Adrenal gland (tissue), 19 donors: ENCODE data around the gene MT1X. TPM values are rescaled to one million over a fixed set of nuclear protein-coding genes. Genes with fewer than 3 reads are reported as not detected.

Source experiments
- DNase-seq, 7 donors: peaks; one replicate each; pipeline ENCODE4 v3.0.0-alpha.2; 2019 to 2020
- H3K27ac ChIP-seq, 5 donors: fragments of 200-600 bp; sonication (generic) in 4 of 5; 1 replicate in 3 of 5; 2 replicates in 2 of 5; pipeline versions ENCODE4 v1.5.1 to v1.8.0; 2016 to 2020; ENCODE audit warnings: mild to moderate bottlenecking in 1 of 5
- H3K27me3 ChIP-seq: fragments of 200-600 bp; 2 replicates; pipeline ENCODE4 v1.8.0; 2021
- H3K36me3 ChIP-seq, 2 donors: fragments of 200-600 bp; replicated peaks in 1 of 2; 1 replicate in 1 of 2; 2 replicates in 1 of 2; pipeline versions ENCODE4 v1.5.1 to v1.8.0; 2018 to 2022
- H3K4me1 ChIP-seq, 2 donors: fragments of 200-600 bp; replicated peaks in 1 of 2; 1 replicate in 1 of 2; 2 replicates in 1 of 2; pipeline versions ENCODE4 v1.5.1 to v1.8.0; 2018 to 2021
- H3K4me3 ChIP-seq, 4 donors: fragments of 200-600 bp; sonication (generic) in 3 of 4; one replicate each; pipeline ENCODE4 v1.5.1; 2016 to 2018
- H3K9me3 ChIP-seq, 3 donors: fragments of 200-600 bp; sonication (generic) in 1 of 3; replicated peaks in 1 of 3; 1 replicate in 2 of 3; 2 replicates in 1 of 3; pipeline versions ENCODE4 v1.5.1 to v1.8.0; 2016 to 2021
- CTCF ChIP-seq, 6 experiments: fragments of 450-650 bp in 4 of 6; fragments of 200-600 bp in 2 of 6; sonication (generic) in 1 of 6; IDR thresholded peaks; 1 replicate in 5 of 6; 2 replicates in 1 of 6; pipeline versions ENCODE4 v1.5.1 to v1.8.0; 2016 to 2021; ENCODE audit warnings: antibody characterized with exemption in 6 of 6, mild to moderate bottlenecking in 2 of 6, moderate library complexity in 1 of 6
- POLR2A ChIP-seq, 2 donors: fragments of 450-650 bp; IDR thresholded peaks; one replicate each; pipeline ENCODE4 v1.6.1; 2017; ENCODE audit warnings: antibody characterized with exemption in 2 of 2, mild to moderate bottlenecking in 2 of 2, moderate library complexity in 1 of 2
- WGBS, 4 donors: extraction: QIAGEN DNeasy Blood & Tissue Kit in 2 of 4; methylation state at CpG; one replicate each; pipeline versions ENCODE4 v1.1.5 to v1.1.7; 2013 to 2017; 5-methylcytosine and 5-hydroxymethylcytosine counted together
- intact Hi-C, 2 donors: fragments of 100-400 bp; cut with DNase I; formaldehyde crosslinking; loops; one replicate each; pipeline versions ENCODE4 v1.14.1 to v1.15.0; 2022 to 2023
- long read RNA-seq, 10 donors: library from polyadenylated mRNA in 3 of 10; unstranded in 2 of 10; stranded (forward) in 1 of 10; transcript quantifications; one replicate each; pipeline ENCODE4 v2.0.0 and lab custom pipeline, GENCODE V29; 2021 to 2026
- polyA plus RNA-seq, 3 donors: library from polyadenylated mRNA; stranded (reverse); fragments of 200-250 nt in 2 of 3; fragments of 350-450 nt in 1 of 3; fragmentation: Illumina TruSeq in 1 of 3; extraction: RNeasy Lipid Tissue Mini Kit (QIAGEN cat#74804) in 1 of 3; gene quantifications; one replicate each; pipeline ENCODE4 v1.2.3, GENCODE V29; 2013 to 2014
- total RNA-seq, 9 donors: library from RNA; depleted of rRNA in 4 of 9; stranded (reverse); fragments of >200 nt in 4 of 9; fragments of 120-200 nt in 1 of 9; fragmentation: NEBNext Ultra II Directional in 1 of 9; extraction: Animal tissue kit (Norgen Biotek cat#: 25700) in 1 of 9; gene quantifications; one replicate each; pipeline versions ENCODE4 v1.1.0 to v1.2.4, GENCODE V29; 2013 to 2023
- donor health status: healthy with polysubstance abuse.
- donor health status: Bipolar disorder and iron deficiency.
- donor health status: DM: yes; HTN: yes; CAD: no.
- donor health status: DM: no; HTN: no; CAD: no.
- donor health status: DM: no; HTN: no; CAD: no.
- donor health status: DM: yes; HTN: yes; CAD: no.

The MT1X gene
- 100 to 1,000 TPM in 4 of 9 donors, 10 to 100 TPM in 5; 29.4 to 373 (median 90.4) TPM for total RNA-seq
- 100 to 1,000 TPM in 2 of 3 donors, 10 to 100 TPM in 1; 65.3 to 438 (median 108) TPM for polyA plus RNA-seq
- long read RNA-seq, donor 1, transcript MT1X-201 (3 exons, 450 nt): major isoform, 23 of 23 reads
- long read RNA-seq, donor 1, partial matches to known transcripts: 0 of 23 reads
- long read RNA-seq, donor 1, other reads (novel, unspliced or antisense): 0 of 23 reads
- long read RNA-seq, donor 2, transcript MT1X-201 (3 exons, 450 nt): major isoform, 33 of 39 reads
- long read RNA-seq, donor 2, transcript MT1X-204 (1 exons, 1,727 nt): minor isoform, 6 of 39 reads
- long read RNA-seq, donor 2, partial matches to known transcripts: 0 of 39 reads
- long read RNA-seq, donor 2, other reads (novel, unspliced or antisense): 0 of 39 reads
- long read RNA-seq, donor 3, transcript MT1X-201 (3 exons, 450 nt): major isoform, 31 of 37 reads
- long read RNA-seq, donor 3, partial matches to known transcripts: 0 of 37 reads
- long read RNA-seq, donor 3, other reads (novel, unspliced or antisense): 0 of 37 reads
- long read RNA-seq, donor 4, transcript MT1X-201 (3 exons, 450 nt): major isoform, 21 of 25 reads
- long read RNA-seq, donor 4, partial matches to known transcripts: 0 of 25 reads
- long read RNA-seq, donor 4, other reads (novel, unspliced or antisense): 3 of 25 reads
- long read RNA-seq, donor 5, transcript MT1X-201 (3 exons, 450 nt): major isoform, 38 of 45 reads
- long read RNA-seq, donor 5, transcript MT1X-204 (1 exons, 1,727 nt): minor isoform, 6 of 45 reads
- long read RNA-seq, donor 5, partial matches to known transcripts: 0 of 45 reads
- long read RNA-seq, donor 5, other reads (novel, unspliced or antisense): 0 of 45 reads
- long read RNA-seq, donor 6, transcript MT1X-201 (3 exons, 450 nt): major isoform, 23 of 25 reads
- long read RNA-seq, donor 6, partial matches to known transcripts: 0 of 25 reads
- long read RNA-seq, donor 6, other reads (novel, unspliced or antisense): 1 of 25 reads
- long read RNA-seq, donor 7, transcript MT1X-201 (3 exons, 450 nt): major isoform, 9 of 12 reads
- long read RNA-seq, donor 7, partial matches to known transcripts: 0 of 12 reads
- long read RNA-seq, donor 7, other reads (novel, unspliced or antisense): 0 of 12 reads
- long read RNA-seq, donor 8, transcript MT1X-201 (3 exons, 450 nt): major isoform, 56 of 64 reads
- long read RNA-seq, donor 8, transcript MT1X-204 (1 exons, 1,727 nt): minor isoform, 7 of 64 reads
- long read RNA-seq, donor 8, partial matches to known transcripts: 0 of 64 reads
- long read RNA-seq, donor 8, other reads (novel, unspliced or antisense): 0 of 64 reads
- long read RNA-seq, donor 9, transcript MT1X-201 (3 exons, 450 nt): major isoform, 8 of 10 reads
- long read RNA-seq, donor 9, partial matches to known transcripts: 0 of 10 reads
- long read RNA-seq, donor 9, other reads (novel, unspliced or antisense): 0 of 10 reads
- long read RNA-seq, donor 10, transcript MT1X-201 (3 exons, 450 nt): major isoform, 5 of 5 reads
- long read RNA-seq, donor 10, partial matches to known transcripts: 0 of 5 reads
- long read RNA-seq, donor 10, other reads (novel, unspliced or antisense): 0 of 5 reads

- Histone ChIP-seq H3K27me3 (no peaks in the 10 kb centered on the region), H3K4me3 (peak within 1 kb of the TSS in 3 of 4 donors; percentile 14 to 66 (median 36)), H3K4me1 (peaks cover 23 to 26% of the 10 kb centered on the region in 2 donors), H3K36me3 (no peaks in the 10 kb centered on the region), H3K9me3 (no peaks in the 10 kb centered on the region), H3K27ac (peak within 1 kb of the TSS; percentile 52 to 89 (median 75))
- TF ChIP-seq POLR2A (IDR thresholded peaks at IDR 0.05): peak; percentile 97 to 98
- TF ChIP-seq CTCF (IDR thresholded peaks at IDR 0.05): no peak
- peak; percentile 94 to 97 (median 96) for DNase-seq
- WGBS, 4 donors: 1% methylated on average over 31 to 49 of the region's 49 CpGs
- intact Hi-C loops: no loop called here
Measured at GRCh38 chr16:56681939-56682702, at the start of gene MT1X. MT1X (plus strand) TSS chr16:56682470; CDS start chr16:56682541, 71 bp downstream.

- no peak for TF ChIP-seq CTCF (IDR thresholded peaks at IDR 0.05)
- TF ChIP-seq POLR2A (IDR thresholded peaks at IDR 0.05): no peak
- Histone ChIP-seq H3K4me3 (peak overlapping the region in 2 of 4 donors; percentile 32 to 53), H3K27ac (peak overlapping the region in 2 of 5 donors; percentile 67 to 83), H3K36me3 (no peaks in the 10 kb centered on the region), H3K4me1 (peaks cover 0 to 15% of the 10 kb centered on the region in 2 donors), H3K27me3 (peaks cover 7% of the 10 kb centered on the region), H3K9me3 (no peaks in the 10 kb centered on the region)
- intact Hi-C loops: no loop called here
- 63 to 76% (median 65%) methylated on average over 5 to 6 of the region's 6 CpGs for WGBS, 4 donors
- DNase-seq: no peak
Measured at GRCh38 chr16:56632848-56633365, 49.4 kb upstream of the MT1X start.

GRCh38 chr16:56633535-56633934 lies 48.7 kb upstream of the MT1X start:
- no peak for TF ChIP-seq POLR2A (IDR thresholded peaks at IDR 0.05)
- TF ChIP-seq CTCF (IDR thresholded peaks at IDR 0.05): no peak
- Histone ChIP-seq H3K4me1 (peaks cover 0 to 16% of the 10 kb centered on the region in 2 donors), H3K36me3 (no peaks in the 10 kb centered on the region), H3K27me3 (peaks cover 7% of the 10 kb centered on the region), H3K9me3 (no peaks in the 10 kb centered on the region), H3K4me3 (no peak overlapping the region), H3K27ac (no peak overlapping the region)
- 70 to 87% (median 83%) methylated on average over 6 to 7 of the region's 7 CpGs for WGBS, 4 donors
- intact Hi-C loops: no loop called here
- DNase-seq: no peak
